ENCODE data around the gene CCDC88C. TPM values are rescaled to one million over a fixed set of nuclear protein-coding genes. Genes with fewer than 3 reads are reported as not detected.

The CCDC88C gene
- total RNA-seq, 1 donor from 2014 or later, result 39.3 TPM

GRCh38 chr14:91283666-91284065, 134.0 kb downstream of the CCDC88C start:
- H3K27me3 Mint-ChIP-seq, result no peaks in the 10 kb centered on the region
- no peak for DNase-seq (ENCODE audit: extremely low spot score, unreplicated experiment)
- TF ChIP-seq CTCF (conservative IDR thresholded peaks at IDR 0.05), result no peak
- H3K4me3 Mint-ChIP-seq, result no peak overlapping the region
- H3K9me3 Mint-ChIP-seq, result no peaks in the 10 kb centered on the region
- peaks cover 14% of the 10 kb centered on the region for H3K4me1 Mint-ChIP-seq (ENCODE audit: unreplicated experiment)
- H3K27ac Mint-ChIP-seq, result no peak overlapping the region
- H3K36me3 Mint-ChIP-seq, result peaks cover 7% of the 10 kb centered on the region

GRCh38 chr14:91282954-91283645, 134.5 kb downstream of the CCDC88C start:
- no peaks in the 10 kb centered on the region for H3K27me3 Mint-ChIP-seq
- peaks cover 7% of the 10 kb centered on the region for H3K36me3 Mint-ChIP-seq
- no peak overlapping the region for H3K4me3 Mint-ChIP-seq
- no peak for DNase-seq (ENCODE audit: extremely low spot score, unreplicated experiment)
- H3K27ac Mint-ChIP-seq, result no peak overlapping the region
- H3K4me1 Mint-ChIP-seq (ENCODE audit: unreplicated experiment), result peaks cover 14% of the 10 kb centered on the region
- no peaks in the 10 kb centered on the region for H3K9me3 Mint-ChIP-seq
- TF ChIP-seq CTCF (conservative IDR thresholded peaks at IDR 0.05), result no peak

- DNase-seq (ENCODE audit: extremely low spot score, unreplicated experiment), result no peak
- H3K27ac Mint-ChIP-seq, result no peak overlapping the region
- no peaks in the 10 kb centered on the region for H3K27me3 Mint-ChIP-seq
- peaks cover 7% of the 10 kb centered on the region for H3K36me3 Mint-ChIP-seq
- H3K9me3 Mint-ChIP-seq, result no peaks in the 10 kb centered on the region
- TF ChIP-seq CTCF (conservative IDR thresholded peaks at IDR 0.05), result no peak
- peaks cover 12% of the 10 kb centered on the region for H3K4me1 Mint-ChIP-seq (ENCODE audit: unreplicated experiment)
- no peak overlapping the region for H3K4me3 Mint-ChIP-seq
Observed at GRCh38 chr14:91281346-91281745, 136.3 kb downstream of the CCDC88C start.

- H3K36me3 Mint-ChIP-seq, result peaks cover 7% of the 10 kb centered on the region
- H3K9me3 Mint-ChIP-seq, result no peaks in the 10 kb centered on the region
- H3K4me3 Mint-ChIP-seq, result no peak overlapping the region
- no peak for TF ChIP-seq CTCF (conservative IDR thresholded peaks at IDR 0.05)
- H3K27ac Mint-ChIP-seq, result no peak overlapping the region
- no peaks in the 10 kb centered on the region for H3K27me3 Mint-ChIP-seq
- no peak for DNase-seq (ENCODE audit: extremely low spot score, unreplicated experiment)
- H3K4me1 Mint-ChIP-seq (ENCODE audit: unreplicated experiment), result peaks cover 10% of the 10 kb centered on the region
Observed at GRCh38 chr14:91280129-91280528, 137.5 kb downstream of the CCDC88C start.

GRCh38 chr14:91279354-91279753, 138.3 kb downstream of the CCDC88C start:
- Mint-ChIP-seq H3K4me3 (no peak overlapping the region), H3K27ac (no peak overlapping the region), H3K4me1 (ENCODE audit: unreplicated experiment) (peaks cover 3% of the 10 kb centered on the region), H3K9me3 (no peaks in the 10 kb centered on the region), H3K36me3 (peaks cover 7% of the 10 kb centered on the region), H3K27me3 (no peaks in the 10 kb centered on the region)
- DNase-seq (ENCODE audit: extremely low spot score, unreplicated experiment), result no peak
- no peak for TF ChIP-seq CTCF (conservative IDR thresholded peaks at IDR 0.05)

GRCh38 chr14:91278383-91278715, 139.3 kb downstream of the CCDC88C start:
- no peak for TF ChIP-seq CTCF (conservative IDR thresholded peaks at IDR 0.05)
- H3K27ac Mint-ChIP-seq, result no peak overlapping the region
- H3K4me3 Mint-ChIP-seq, result no peak overlapping the region
- H3K9me3 Mint-ChIP-seq, result no peaks in the 10 kb centered on the region
- H3K4me1 Mint-ChIP-seq (ENCODE audit: unreplicated experiment), result no peaks in the 10 kb centered on the region
- H3K36me3 Mint-ChIP-seq, result peaks cover 7% of the 10 kb centered on the region
- no peaks in the 10 kb centered on the region for H3K27me3 Mint-ChIP-seq
- no peak for DNase-seq (ENCODE audit: extremely low spot score, unreplicated experiment)

All from type B pancreatic cell (in vitro differentiated cells).